Measurements from ENCODE around the gene ASXL1. TPM values are rescaled to one million over a fixed set of nuclear protein-coding genes. Genes with fewer than 3 reads are reported as not detected.

ASXL1 gene
- polyA plus RNA-seq, 4 donors, result 55.7 to 77.9 (median 65.3) TPM

DNA sequence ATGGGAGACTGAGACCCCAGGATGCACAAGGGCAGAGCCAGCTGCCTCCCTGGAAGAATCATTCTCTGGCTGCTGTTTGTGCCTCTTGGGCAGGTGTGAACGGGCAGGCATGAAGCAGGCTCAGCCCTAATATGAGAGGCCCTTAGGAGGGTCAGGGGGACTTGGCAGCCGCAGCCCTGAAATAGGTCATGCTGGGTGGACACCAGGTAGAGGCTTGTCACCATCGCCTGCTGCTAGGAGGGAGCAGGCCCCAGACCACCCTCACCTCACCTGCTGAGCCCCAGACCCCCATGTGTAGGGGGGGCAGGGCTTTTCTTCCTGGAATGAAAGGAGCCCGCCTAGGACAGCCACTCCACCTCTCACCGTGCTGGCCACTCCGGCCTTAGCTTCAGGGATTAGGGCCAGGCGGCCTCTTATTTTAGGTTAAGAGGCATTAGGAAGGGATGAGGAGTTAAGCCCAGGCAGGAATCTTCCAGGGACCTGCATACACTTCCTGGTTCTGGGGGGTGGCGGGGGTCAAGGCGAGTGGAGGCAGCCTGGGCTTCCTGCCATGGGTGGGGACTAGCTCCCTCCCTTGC, 92.4 kb downstream of the ASXL1 start:
- no peak for DNase-seq (ENCODE audit: low read depth in 4 of 4, low spot score in 2 of 4)

DNA sequence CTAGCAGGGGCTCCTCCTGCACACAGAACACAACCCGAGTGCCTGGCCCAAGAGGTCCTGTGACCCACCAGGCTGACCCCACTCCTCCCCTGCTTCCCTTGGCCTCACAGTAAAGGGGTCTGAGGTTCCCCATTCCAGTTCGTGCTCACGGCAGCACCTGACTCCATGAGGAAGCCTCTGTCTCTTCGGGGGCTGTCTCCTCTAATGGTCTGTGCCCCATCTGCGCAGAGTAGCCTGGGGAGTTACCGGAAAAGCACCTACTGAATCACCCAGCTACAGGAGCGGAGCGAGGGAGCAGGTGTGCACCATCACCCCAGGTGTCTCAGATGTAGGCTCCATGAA, 93.2 kb downstream of the ASXL1 start:
- DNase-seq (ENCODE audit: low read depth in 4 of 4, low spot score in 2 of 4), result no peak

- DNase-seq (ENCODE audit: low read depth in 4 of 4, low spot score in 2 of 4), result no peak
Measured at GRCh38 chr20:32451682-32452461, 93.7 kb downstream of the ASXL1 start.

GRCh38 chr20:32452776-32453466, 94.8 kb downstream of the ASXL1 start:
- DNase-seq (ENCODE audit: low read depth in 4 of 4, low spot score in 2 of 4), result no peak

GRCh38 chr20:32453467-32454163, 95.5 kb downstream of the ASXL1 start:
- DNase-seq (ENCODE audit: low read depth in 4 of 4, low spot score in 2 of 4), result no peak

GRCh38 chr20:32454164-32455145, 96.3 kb downstream of the ASXL1 start:
- DNase-seq (ENCODE audit: low read depth in 4 of 4, low spot score in 2 of 4), result no peak

DNA sequence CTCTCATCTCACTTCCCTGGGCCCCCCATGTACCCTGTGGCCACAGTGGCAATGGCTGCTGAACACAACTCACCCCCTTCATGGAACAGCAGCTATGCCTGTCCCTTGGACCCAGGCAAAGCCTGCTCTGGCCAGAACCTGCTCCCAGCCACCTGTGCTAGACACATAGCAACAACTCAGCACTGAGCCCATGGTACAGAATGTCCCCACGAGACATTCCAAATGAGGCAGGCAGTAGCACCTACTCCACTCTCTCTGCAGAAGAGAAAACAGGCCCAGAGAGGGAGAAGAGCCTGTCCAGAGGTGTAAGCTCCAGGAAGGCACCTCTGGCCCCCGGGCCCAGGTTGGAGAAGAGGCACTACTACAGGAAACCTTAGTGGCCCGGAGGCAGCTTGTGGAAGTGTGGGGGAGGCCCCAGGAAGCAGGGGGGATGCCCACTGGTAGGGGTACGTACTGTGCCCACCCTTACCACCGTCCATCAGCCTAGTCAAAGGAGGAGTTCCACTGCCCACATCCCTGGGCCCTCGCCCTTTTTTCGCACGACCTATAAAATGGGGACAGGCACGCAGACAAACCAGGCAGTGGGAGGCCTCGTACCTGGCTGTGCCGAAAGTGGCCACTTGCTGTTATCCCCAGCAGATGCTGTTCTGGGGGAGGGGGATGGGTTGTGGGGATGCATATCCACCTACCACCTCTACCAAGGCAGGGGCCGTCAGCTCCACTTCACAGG, 97.2 kb downstream of the ASXL1 start:
- no peak for DNase-seq (ENCODE audit: low read depth in 4 of 4, low spot score in 2 of 4)

GRCh38 chr20:32455901-32456701, 98.0 kb downstream of the ASXL1 start:
- no peak for DNase-seq (ENCODE audit: low read depth in 4 of 4, low spot score in 2 of 4)

DNA sequence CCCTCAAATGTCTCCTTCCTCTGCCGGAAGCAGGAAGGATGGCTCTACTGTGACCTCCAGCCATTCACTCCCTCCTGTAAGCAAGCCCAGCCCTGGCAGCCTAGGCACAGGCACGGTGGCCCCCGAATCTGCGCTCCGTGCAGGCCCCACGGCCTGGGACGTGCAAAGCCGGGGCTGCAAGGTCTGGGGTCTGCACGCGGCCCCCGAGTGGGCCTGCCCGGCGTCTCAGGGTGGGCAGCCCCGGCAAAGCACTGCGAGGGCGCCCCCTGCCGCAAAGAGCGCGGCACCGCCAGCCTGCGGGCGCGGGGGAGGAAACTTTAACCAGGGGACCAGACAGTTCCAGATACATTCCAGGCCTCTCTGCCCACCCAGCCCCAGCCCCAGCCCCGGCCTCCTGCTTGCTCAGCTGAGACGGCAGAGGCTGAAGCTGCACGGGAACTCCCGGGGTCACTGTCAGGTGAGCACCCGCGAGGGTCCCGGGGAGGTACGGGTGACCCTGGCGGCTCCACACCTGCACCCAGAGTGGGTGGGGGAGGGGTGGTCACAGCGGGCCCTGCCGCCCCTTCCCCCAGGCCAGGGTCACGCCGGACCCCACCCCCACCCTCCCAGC, 98.8 kb downstream of the ASXL1 start:
- DNase-seq (ENCODE audit: low read depth in 4 of 4, low spot score in 2 of 4), result peak in 2 of 4 donors; percentile 80 to 81

DNA sequence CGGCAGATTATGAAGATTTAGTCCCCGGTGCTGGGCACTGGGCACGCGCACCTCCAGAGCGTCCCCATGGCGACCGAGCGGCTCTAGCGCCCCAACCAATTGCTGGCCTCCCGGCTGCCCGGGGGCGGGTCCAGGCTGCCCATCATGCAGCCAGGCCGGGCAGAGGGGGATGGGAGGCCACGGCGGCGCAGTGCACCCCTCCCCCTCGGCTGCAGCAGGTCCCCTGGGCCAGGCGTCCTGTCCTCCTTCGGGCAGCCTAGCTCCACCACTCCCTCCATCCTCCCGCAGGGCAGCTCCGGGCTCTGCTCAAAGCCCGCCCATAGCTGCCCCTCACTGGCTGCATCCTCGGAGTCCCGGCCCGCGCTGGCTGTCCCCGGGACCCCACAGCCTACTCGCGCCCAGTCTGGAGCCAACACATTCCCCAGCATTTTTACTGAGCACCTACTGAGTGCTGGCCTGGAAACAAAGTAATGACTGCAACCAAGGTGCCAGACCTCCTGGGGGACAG, 99.4 kb downstream of the ASXL1 start:
- DNase-seq (ENCODE audit: low read depth in 4 of 4, low spot score in 2 of 4), result peak in 2 of 4 donors; percentile 74 to 85

DNA sequence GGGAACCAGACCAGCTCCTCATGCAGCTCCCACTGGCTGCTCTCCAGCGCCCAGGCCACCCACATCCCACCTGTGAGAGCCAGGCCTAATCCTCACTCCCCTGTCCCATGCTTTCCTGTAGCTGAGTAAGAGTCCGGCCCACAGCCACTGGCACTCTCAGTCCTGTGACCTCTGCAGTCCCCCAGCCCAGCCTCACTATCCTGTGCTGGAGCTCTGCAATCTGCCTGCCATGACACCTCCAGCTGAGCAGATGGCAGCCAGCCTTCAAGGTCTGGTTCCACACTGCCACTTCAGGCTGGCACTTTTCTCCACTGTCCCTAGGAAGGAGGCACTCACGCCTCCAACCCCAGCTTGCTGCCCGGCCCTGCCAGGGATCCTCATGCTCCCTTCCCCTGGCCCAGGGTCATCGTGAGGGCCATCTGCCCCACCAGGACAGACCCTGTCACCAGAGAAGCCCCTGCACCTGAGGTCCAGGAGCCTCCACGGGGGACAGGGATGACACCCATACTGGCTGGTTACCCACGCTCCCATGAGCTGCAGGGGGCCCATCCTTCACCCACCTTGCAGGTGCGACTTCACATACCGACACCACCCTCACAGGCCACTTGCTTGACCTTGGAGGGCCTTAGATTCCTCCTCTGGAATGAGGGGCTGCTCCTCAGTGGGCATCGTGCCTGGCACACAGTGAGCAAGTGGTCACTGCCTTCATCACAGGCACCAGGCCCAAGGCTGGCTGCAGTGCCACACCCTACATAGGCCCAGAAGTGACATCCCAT, 100.1 kb downstream of the ASXL1 start:
- no peak for DNase-seq (ENCODE audit: low read depth in 4 of 4, low spot score in 2 of 4)

- DNase-seq (ENCODE audit: low read depth in 4 of 4, low spot score in 2 of 4), result no peak
Measured at GRCh38 chr20:32458837-32459220, 100.7 kb downstream of the ASXL1 start.

- DNase-seq (ENCODE audit: low read depth in 4 of 4, low spot score in 2 of 4), result no peak
Measured at GRCh38 chr20:32460231-32460630, 102.1 kb downstream of the ASXL1 start.

DNA sequence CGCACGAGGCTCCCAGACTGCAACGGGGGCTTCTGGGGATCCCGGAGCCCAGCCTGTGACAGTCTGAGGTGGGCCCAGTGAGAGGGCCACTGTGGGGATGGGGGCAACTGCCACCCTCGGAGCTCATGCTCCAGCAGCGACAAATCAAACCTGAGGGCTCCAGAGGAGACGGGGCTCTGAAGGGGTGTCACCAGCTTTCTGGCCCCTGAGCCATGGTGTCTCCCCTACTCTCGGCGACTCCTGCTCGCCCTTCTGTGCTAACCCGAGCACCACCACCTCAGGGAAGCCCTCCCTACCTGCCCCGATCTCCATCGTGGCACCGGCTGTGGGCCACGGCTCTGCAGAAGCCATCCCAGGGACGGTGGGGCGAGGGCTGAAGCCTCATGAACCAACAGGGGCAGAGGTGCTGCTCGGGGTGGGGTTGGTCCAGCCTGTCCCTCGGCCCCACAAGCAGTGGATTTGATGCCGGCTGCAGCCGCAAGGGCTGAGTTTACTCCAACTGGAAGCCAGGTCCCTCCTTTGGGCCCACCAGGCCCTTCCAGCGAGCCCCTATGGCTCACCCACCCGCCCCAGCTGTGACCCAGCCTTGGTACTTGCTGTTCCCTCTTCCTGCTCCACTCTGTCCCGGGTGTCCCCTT, 102.7 kb downstream of the ASXL1 start:
- no peak for DNase-seq (ENCODE audit: low read depth in 4 of 4, low spot score in 2 of 4)

DNA sequence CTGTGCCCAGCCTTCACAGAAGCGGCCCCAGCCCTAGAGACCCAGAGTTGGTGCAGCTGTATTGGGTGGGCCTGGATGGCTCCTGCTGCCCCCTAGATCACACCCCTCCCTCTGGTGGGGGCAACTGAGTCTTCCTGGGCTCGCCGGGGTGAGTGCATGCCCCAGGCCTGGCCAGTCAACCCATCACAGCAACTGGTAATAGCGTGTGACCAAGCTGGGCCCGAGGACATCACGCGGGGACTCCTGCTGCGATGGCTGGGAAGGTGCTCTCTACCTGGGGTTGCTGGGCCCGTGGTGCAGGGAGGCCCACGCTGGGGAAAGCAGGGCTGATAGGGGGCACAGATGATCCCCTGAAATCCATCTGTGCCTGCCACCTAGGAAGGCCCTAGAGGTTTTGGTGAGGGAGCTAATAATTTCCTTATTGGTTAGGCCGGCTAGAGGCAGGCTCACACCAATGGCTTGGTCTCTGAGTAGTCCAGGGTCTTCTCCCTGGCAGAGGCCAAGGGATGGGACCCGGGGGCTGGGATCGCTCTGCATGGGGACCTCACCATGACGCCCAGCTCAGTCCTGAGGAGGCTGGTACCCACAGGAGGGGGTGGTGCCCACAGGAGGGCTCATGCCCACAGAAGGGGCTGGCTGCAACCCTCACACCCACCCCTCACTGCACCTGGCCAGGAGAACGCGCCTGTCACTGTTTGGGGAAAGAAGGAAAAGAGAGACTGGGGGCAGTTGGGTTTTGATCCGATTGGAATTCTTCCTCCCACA, 103.9 kb downstream of the ASXL1 start:
- no peak for DNase-seq (ENCODE audit: low read depth in 4 of 4, low spot score in 2 of 4)

All from left renal cortex interstitium (tissue), 4 donors.